Measurements from ENCODE around the gene ABCF3.

The ABCF3 gene

GRCh38 chr3:184193991-184194539 is 8.1 kb downstream of the ABCF3 start:
- DNase-seq (ENCODE audit: insufficient read length) (no peak), FAIRE-seq (no peak)
- TF ChIP-seq POLR2AphosphoS5 (IDR thresholded peaks at IDR 0.05; ENCODE audit: low read depth, low read length) = no peak
- no peak for TF ChIP-seq POLR2A (IDR thresholded peaks at IDR 0.05; ENCODE audit: low read depth, low read length)
- TF ChIP-seq TAF1 (IDR thresholded peaks at IDR 0.05; ENCODE audit: borderline replicate concordance, low read depth, low read length) = no peak

DNA sequence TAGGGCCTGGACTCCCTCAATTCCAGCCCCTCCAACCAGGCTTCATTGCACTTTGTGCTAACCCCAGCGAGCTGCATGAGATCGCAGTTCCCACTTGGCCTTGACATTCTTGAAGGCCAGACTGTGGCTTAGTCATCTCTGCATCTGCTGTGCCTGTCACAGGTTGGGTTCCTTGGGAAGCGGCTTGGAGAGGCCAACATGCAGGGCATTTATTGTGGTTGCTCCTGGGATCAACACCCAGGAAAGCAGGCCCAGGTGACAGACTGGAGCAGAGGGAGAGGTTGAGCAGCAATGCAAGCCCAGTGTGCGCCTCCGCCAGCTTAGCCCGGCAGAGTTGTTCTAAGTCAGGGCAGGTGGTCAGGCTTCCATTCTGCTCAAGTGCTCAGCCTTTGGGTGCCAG is 10.5 kb downstream of the ABCF3 start:
- TF ChIP-seq POLR2A (IDR thresholded peaks at IDR 0.05; ENCODE audit: low read depth, low read length) (no peak), TAF1 (IDR thresholded peaks at IDR 0.05; ENCODE audit: borderline replicate concordance, low read depth, low read length) (no peak), POLR2AphosphoS5 (IDR thresholded peaks at IDR 0.05; ENCODE audit: low read depth, low read length) (no peak)
- FAIRE-seq = no peak

DNA sequence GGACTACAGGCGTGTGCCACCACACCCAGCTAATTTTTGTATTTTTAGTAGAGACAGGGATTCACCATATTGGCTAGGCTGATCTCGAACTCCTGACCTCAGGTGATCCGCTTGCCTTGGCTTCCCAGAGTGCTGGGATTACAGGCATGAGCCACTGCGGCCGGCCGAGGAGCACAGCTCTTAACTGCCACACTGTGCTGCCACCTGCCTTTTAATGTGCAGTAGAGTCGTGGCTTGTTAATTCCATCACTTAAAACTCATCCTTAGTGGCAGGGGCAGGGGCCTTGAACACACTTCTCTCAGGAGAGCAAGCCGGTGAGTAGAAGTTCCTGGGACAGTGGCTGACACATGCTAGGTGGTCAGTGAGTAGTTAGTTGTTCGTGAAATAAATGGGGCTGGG is 12.5 kb downstream of the ABCF3 start:
- no peak for FAIRE-seq
- TF ChIP-seq POLR2A (IDR thresholded peaks at IDR 0.05; ENCODE audit: low read depth, low read length) (no peak), POLR2AphosphoS5 (IDR thresholded peaks at IDR 0.05; ENCODE audit: low read depth, low read length) (no peak), TAF1 (IDR thresholded peaks at IDR 0.05; ENCODE audit: borderline replicate concordance, low read depth, low read length) (no peak)
- DNase-seq (ENCODE audit: insufficient read length) = no peak

More for the DNA sequence above, 10.5 kb downstream of the ABCF3 start:
- DNase-seq (ENCODE audit: insufficient read length) = no peak

GRCh38 chr3:184200825-184201224 is 14.8 kb downstream of the ABCF3 start:
- DNase-seq (ENCODE audit: insufficient read length) (no peak), FAIRE-seq (no peak)

DNA sequence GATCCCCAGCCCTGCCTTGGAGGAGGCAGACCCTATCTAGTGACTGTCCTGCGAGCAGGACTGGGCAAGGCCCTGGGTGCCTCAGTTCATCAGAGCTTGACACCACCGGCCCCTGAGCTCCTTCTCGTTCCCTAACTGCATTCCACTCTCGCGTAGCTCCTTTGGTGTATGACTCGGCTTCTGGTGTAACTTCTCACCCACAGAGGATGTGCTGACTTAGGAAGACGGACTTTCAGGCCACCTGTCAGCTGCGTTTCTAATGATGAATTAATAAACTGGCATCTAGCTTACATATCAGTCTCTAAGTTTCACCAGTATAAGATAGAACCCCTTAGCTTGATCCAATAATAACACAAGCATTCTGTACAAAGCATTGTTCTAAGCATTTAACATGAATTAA is 17.5 kb downstream of the ABCF3 start:
- DNase-seq (ENCODE audit: insufficient read length) = no peak
- no peak for TF ChIP-seq POLR2AphosphoS5 (IDR thresholded peaks at IDR 0.05; ENCODE audit: low read depth, low read length)
- no peak for TF ChIP-seq TAF1 (IDR thresholded peaks at IDR 0.05; ENCODE audit: borderline replicate concordance, low read depth, low read length)
- no peak for TF ChIP-seq POLR2A (IDR thresholded peaks at IDR 0.05; ENCODE audit: low read depth, low read length)
- FAIRE-seq = no peak

More at GRCh38 chr3:184200825-184201224, 14.8 kb downstream of the ABCF3 start:
- TF ChIP-seq POLR2AphosphoS5 (IDR thresholded peaks at IDR 0.05; ENCODE audit: low read depth, low read length) (no peak), POLR2A (IDR thresholded peaks at IDR 0.05; ENCODE audit: low read depth, low read length) (no peak), TAF1 (IDR thresholded peaks at IDR 0.05; ENCODE audit: borderline replicate concordance, low read depth, low read length) (no peak)

- no peak for TF ChIP-seq POLR2A (IDR thresholded peaks at IDR 0.05; ENCODE audit: low read depth, low read length)
- no peak for TF ChIP-seq POLR2AphosphoS5 (IDR thresholded peaks at IDR 0.05; ENCODE audit: low read depth, low read length)
- TF ChIP-seq TAF1 (IDR thresholded peaks at IDR 0.05; ENCODE audit: borderline replicate concordance, low read depth, low read length) = no peak
- FAIRE-seq (no peak), DNase-seq (ENCODE audit: insufficient read length) (no peak)
Observed at GRCh38 chr3:184209146-184209923, 23.3 kb downstream of the ABCF3 start.

GRCh38 chr3:184211297-184211696 is 25.3 kb downstream of the ABCF3 start:
- no peak for DNase-seq (ENCODE audit: insufficient read length)
- no peak for TF ChIP-seq POLR2AphosphoS5 (IDR thresholded peaks at IDR 0.05; ENCODE audit: low read depth, low read length)
- no peak for TF ChIP-seq TAF1 (IDR thresholded peaks at IDR 0.05; ENCODE audit: borderline replicate concordance, low read depth, low read length)
- TF ChIP-seq POLR2A (IDR thresholded peaks at IDR 0.05; ENCODE audit: low read depth, low read length) = no peak
- FAIRE-seq = no peak

GRCh38 chr3:184211718-184212117 is 25.7 kb downstream of the ABCF3 start:
- no peak for FAIRE-seq
- no peak for DNase-seq (ENCODE audit: insufficient read length)
- no peak for TF ChIP-seq TAF1 (IDR thresholded peaks at IDR 0.05; ENCODE audit: borderline replicate concordance, low read depth, low read length)
- no peak for TF ChIP-seq POLR2A (IDR thresholded peaks at IDR 0.05; ENCODE audit: low read depth, low read length)
- TF ChIP-seq POLR2AphosphoS5 (IDR thresholded peaks at IDR 0.05; ENCODE audit: low read depth, low read length) = no peak

DNA sequence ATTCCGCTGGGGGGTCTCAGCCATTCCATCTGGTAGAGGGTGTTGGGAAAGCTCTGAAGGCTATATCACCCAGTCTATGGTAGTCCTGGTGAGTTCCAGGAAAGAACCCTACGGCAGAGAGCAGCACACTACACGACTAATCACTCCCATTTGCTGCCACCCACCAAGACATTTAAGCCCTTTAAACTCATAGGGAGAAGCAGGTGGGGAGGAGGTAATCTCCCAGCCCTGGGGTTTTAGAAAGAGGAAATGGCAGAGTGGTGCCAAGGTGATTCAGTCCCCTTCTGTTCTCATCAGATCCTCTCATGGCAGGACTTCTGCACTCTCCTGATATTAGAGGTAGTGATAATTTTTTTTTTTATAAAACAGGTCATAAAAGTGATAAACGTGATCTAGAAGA is 32.8 kb downstream of the ABCF3 start:
- TF ChIP-seq POLR2A (IDR thresholded peaks at IDR 0.05; ENCODE audit: low read depth, low read length) (no peak), POLR2AphosphoS5 (IDR thresholded peaks at IDR 0.05; ENCODE audit: low read depth, low read length) (no peak), TAF1 (IDR thresholded peaks at IDR 0.05; ENCODE audit: borderline replicate concordance, low read depth, low read length) (no peak)
- no peak for FAIRE-seq
- no peak for DNase-seq (ENCODE audit: insufficient read length)

DNA sequence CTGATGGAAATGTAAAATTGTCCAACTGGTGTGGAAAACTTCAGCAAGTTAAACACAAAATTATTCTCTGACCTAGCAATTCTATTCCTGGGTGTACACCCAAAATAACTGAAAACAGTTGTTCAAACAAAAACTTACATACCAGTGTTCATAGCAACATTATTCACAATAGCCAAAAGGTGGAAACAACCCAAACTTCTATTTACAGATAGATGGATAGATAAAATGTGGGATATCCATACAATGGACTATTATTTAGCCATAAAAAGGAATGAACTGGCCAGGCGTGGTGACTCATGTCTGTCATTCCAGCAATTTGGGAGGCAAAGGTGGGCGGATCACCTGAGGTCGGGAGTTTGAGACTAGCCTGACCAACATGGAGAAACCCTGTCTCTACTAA is 36.5 kb downstream of the ABCF3 start:
- no peak for DNase-seq (ENCODE audit: insufficient read length)
- no peak for TF ChIP-seq POLR2AphosphoS5 (IDR thresholded peaks at IDR 0.05; ENCODE audit: low read depth, low read length)
- no peak for TF ChIP-seq POLR2A (IDR thresholded peaks at IDR 0.05; ENCODE audit: low read depth, low read length)
- no peak for TF ChIP-seq TAF1 (IDR thresholded peaks at IDR 0.05; ENCODE audit: borderline replicate concordance, low read depth, low read length)
- FAIRE-seq = no peak

GRCh38 chr3:184223946-184224345 is 37.9 kb downstream of the ABCF3 start:
- DNase-seq (ENCODE audit: insufficient read length) (no peak), FAIRE-seq (no peak)
- TF ChIP-seq POLR2A (IDR thresholded peaks at IDR 0.05; ENCODE audit: low read depth, low read length) (no peak), TAF1 (IDR thresholded peaks at IDR 0.05; ENCODE audit: borderline replicate concordance, low read depth, low read length) (no peak), POLR2AphosphoS5 (IDR thresholded peaks at IDR 0.05; ENCODE audit: low read depth, low read length) (no peak)

DNA sequence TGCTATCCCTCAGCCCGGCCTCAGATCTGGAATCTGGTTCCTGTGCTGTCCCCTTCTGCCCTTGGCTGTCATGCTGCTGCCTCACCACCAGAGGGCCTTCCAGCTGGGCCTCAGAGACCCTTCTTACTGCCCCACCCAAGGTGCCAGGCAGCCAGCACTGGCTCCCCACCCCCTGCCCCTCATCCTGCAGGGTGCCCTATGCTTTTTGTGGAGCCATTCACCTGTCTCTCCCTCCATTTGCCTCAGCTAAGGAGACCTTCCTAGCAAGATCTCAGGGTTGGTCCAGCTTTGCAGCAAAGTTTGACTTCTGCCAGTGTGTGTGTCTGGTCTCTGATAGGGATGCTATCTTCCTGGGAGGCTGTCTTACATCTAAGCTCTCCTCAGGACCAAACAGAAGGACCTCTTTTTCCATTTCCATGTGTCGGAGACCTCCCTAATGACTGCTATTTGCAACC is 41.5 kb downstream of the ABCF3 start:
- peak; percentile 68 for FAIRE-seq
- TF ChIP-seq TAF1 (IDR thresholded peaks at IDR 0.05; ENCODE audit: borderline replicate concordance, low read depth, low read length) (no peak), POLR2AphosphoS5 (IDR thresholded peaks at IDR 0.05; ENCODE audit: low read depth, low read length) (no peak), POLR2A (IDR thresholded peaks at IDR 0.05; ENCODE audit: low read depth, low read length) (no peak)
- peak; percentile 62 for DNase-seq (ENCODE audit: insufficient read length)
